GM04503 (cell line): ENCODE results near the gene IRF2.

Experiments
- DNase-seq: peaks from one replicate; pipeline ENCODE4 v3.0.0-alpha.2; 2012; ENCODE audit warnings: low read depth

IRF2 gene

GRCh38 chr4:184473499-184474262 is 669 bp downstream of the IRF2 start:
- no peak for DNase-seq

DNA sequence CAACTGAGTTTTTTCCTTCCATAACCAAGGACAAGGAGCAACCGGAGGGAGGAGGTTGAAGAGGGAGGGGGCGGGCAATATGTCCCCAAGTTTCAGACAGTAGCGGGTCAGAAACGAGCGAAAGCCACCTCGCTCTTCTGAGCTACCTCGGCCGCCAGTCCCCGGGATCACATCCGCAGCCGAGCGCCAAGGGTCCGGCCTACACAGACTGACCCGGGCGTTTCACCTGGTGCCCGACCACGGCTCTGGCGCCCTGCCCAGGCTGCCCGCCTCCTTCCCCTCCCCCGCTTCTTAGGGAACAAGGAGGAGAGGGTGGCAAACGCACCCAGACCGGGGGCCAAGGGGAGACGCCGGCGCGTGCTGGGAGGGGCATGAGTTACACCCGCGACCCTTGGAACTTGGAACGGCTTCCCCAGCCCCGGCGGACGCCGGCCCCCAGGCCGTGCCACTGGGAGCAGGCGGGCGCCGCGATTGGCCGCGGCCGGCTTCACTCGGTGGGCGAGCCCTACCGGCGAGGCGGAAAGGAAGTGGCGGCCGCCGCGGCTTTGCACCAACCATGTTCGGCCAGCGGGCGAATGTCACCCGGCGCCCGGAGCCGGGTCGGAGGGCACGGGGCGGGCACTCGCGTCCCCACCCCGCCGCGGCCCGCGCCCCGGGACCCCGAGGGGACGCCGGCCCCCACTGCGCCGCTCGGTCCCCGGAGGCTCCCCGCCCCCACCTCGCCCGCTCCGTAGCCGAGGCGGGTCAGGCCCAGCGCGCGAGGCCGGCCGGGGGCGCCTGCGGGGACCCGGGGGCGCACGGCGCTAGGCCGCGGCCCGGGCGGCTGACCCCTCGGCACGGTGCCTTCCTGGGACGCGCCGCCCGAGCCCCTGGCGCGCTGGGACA is 1.5 kb downstream of the IRF2 start:
- DNase-seq: no peak

GRCh38 chr4:184471881-184472613 is 2.3 kb downstream of the IRF2 start:
- no peak for DNase-seq

GRCh38 chr4:184470785-184471110 is 3.6 kb downstream of the IRF2 start:
- no peak for DNase-seq

DNA sequence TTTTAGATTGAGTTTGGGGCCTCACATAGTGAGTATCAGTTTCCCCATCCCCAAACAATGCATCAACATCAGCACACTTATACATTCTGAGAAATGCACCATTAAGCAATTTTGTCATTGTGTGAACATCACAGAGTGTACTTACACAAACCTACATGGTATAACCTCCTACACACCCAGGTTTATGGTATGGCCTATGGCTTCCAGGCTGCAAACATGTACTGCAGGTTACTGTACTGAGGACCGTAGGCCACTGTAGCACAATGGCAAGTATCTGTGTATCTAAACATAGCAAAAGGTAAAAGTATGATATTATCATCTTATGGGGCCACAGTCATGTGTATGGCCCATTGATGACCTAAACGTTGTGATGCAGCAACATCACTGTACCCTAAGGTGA is 7.7 kb downstream of the IRF2 start:
- DNase-seq: no peak

DNA sequence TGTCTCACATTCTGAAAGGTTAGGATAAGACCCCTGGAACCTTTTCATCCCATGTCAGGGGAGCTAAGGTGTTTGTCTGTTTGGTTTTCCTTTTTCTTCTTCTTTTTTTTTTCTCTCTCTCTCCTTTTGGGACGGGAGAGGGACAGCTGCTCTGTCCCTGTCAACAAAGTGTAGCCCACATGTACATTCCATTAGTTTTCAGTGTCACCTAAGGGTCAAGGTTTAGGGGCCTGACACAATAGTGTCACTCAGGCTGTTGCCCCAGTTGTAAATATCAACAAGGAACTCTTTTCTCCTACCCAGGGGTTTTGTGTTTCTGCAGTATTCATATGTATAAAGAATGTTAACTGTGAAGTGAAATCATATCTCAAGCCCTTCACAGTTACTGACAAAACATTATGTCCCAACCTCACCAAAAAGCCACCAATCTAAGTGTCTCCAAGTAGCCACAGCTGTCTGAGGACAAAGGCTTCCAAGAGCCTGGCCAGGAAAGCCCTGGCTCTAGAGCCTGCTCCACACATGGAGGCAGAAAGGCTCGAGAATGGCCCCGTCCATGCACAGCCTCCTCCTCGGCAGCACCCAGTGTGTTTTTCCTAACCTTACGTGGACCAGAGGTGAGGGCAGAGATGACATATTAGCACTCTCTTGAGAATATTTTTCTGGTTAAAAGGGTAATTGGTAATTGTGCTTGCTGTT is 9.4 kb downstream of the IRF2 start:
- DNase-seq: no peak

DNA sequence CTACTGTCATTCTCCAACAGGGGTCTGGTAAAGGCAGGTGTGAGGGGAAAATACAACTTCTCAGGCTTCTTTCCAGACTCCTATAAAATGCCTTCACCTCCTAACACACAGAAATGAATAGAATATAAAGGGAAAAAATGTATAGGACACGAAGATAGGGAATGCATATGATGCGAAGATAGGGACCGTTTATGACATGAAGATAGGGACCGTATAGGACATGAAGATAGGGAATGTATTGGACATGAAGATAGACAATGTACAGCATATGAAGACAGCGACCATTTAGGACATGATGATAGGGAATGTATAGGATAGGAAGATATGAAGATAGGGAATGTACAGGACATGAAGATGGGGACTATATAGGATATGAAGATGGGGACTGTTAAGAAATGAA is 10.5 kb downstream of the IRF2 start:
- DNase-seq: no peak

GRCh38 chr4:184463158-184463557 is 11.2 kb downstream of the IRF2 start:
- DNase-seq: no peak

DNA sequence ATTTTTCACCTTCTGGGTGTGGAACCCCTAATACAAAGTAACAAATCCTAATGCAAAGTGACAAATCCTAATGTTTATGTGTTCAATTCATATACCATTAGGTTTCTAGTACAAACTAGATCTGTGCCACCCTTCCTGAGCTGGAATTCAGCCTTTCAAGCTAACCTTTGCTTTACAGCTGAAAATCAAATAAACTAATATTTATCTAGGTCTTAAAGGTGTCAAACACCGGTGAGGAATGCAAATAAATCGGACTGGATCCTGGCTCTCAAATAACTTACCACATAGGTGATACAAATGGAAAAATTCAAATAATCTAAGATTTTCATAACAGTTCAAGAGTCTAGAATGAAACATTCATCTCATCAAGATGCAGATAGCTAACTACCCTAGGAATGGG is 11.6 kb downstream of the IRF2 start:
- DNase-seq: no peak

DNA sequence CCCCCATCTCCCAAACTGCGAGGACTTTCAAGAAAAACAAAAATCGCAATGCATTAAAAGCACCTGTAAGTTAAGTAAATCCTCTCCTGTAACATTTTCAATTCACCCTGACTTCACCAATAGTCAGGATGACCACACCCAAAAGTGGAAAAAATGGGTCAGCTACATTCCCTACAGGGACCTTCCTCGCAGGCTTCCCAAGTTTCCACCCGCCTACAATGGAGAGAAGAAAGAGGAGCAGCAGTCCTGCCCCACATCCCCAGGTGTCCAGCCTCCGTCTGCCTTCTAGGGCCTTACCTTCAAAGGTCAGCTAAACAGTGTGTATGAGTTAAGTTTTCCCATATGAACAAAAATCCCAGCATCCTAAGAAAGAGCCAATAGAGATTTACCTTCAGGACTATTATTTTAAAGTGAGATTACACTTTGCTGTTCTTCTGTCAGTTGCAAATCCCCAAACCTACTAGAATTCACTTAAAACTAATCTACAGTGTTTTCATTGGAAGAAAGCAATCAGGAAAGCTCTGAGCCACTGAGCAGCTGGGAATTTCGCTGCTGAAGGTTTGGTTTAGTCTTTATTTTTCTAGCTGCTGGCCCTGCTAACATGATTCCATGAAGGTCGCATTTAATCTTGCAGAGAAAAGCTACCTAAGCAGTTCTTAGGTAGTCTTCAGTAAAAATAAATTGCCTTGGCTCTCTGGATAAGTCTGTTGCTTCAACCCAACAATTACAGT is 12.5 kb downstream of the IRF2 start:
- no peak for DNase-seq

GRCh38 chr4:184460499-184461285 is 13.7 kb downstream of the IRF2 start:
- DNase-seq: no peak

DNA sequence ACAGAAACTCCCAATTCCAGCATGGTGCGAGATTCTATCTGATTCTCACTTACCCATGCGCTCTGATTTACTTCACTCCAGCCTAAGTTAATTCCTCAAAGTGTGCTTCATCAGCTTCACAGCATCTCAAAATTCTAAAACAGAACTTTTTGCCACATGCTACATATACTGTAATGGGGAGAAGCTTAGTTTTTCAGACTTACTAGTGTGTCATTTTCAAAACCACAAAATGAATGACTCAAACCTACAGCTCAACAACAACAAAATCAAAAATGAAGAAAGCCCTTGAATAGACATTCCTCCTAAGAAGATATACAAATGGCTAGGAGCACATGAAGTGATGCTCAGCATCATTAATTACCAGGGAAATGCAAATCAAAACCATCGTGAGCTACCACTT is 14.9 kb downstream of the IRF2 start:
- DNase-seq: no peak

- no peak for DNase-seq
Observed at GRCh38 chr4:184457535-184458249, 16.7 kb downstream of the IRF2 start.

- no peak for DNase-seq
Observed at GRCh38 chr4:184456337-184456736, 18.0 kb downstream of the IRF2 start.

DNA sequence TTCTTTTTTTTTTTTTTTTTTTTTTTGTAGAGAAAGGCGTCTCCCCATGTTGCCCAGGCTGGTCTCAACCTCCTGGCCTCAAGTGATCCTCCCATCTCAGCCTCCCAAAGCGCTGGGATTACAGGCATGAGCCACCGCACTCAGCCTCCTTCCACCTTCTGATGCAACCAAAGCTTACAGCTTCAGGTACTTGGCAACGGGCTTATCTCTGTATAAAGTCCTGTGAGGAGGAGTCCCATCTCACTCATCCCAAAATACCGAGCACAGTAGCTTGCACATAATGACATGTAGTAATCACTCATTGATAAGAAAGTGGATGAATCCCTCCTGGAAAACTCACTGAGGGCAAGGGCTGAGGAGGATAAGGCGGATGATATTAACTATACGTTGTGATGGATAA is 19.1 kb downstream of the IRF2 start:
- DNase-seq: no peak

DNA sequence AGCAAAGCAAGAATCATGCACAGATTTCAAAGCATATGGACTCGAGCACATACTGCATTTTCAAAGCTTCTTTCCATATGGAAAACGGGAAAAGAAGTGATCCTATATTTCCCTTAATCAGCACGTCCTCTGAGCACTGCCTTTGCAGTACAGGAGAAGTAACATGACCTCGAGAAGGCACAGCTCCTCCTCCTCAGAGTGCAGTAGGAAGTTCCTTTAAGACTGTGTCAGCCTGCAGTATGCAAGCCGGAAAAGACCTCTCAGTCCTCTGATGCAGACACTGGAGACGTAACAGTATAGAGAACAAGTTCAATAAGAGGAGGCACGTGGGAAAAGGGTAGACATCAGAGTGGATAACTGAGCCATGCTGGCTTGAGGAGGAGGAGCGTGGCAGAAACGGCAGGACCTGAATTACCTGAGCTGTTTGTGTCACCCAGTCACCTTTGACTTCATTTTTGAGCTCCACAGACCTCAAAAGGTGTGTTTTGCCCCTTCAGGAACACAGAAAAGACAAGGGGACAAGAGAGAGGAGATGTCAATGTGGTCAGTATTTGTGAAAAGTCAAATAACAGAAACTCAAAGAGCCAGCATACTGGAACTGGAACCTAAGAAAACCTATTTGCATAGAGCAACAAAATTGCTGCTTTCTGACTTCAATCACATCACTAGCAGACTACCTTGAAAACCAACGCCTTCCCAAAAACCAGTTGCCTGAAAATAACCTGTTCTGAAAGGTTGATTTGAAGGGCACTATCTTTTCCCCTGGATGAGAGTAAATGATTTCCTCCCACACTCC is 20.8 kb downstream of the IRF2 start:
- no peak for DNase-seq

GRCh38 chr4:184452740-184453139 is 21.6 kb downstream of the IRF2 start:
- DNase-seq: no peak

GRCh38 chr4:184451726-184452125 is 22.6 kb downstream of the IRF2 start:
- no peak for DNase-seq
